ENCODE results near the gene SV2C. TPM values are rescaled to one million over a fixed set of nuclear protein-coding genes. Genes with fewer than 3 reads are reported as not detected.

SV2C gene
- polyA plus RNA-seq, 1 donor, result 3.0 TPM

GRCh38 chr5:76376148-76376865 is 293.1 kb downstream of the SV2C start:
- no peak for DNase-seq
- no peak overlapping the region for H3K27ac ChIP-seq (ENCODE audit: low read length)
- H3K36me3 ChIP-seq (ENCODE audit: control insufficient read depth, insufficient read depth, low read length), result no peaks in the 10 kb centered on the region
- H3K9me3 ChIP-seq (ENCODE audit: control insufficient read depth, low read depth, low read length), result no peaks in the 10 kb centered on the region
- peaks cover 7% of the 10 kb centered on the region for H3K4me1 ChIP-seq (ENCODE audit: control insufficient read depth, insufficient read depth, low read length)
- no CpG with 5 or more reads among the region's 3 CpGs for WGBS (ENCODE audit: insufficient coverage, low lambda C conversion rate)
- no peak overlapping the region for H3K4me3 ChIP-seq (ENCODE audit: low read length)
- H3K27me3 ChIP-seq (ENCODE audit: control insufficient read depth, insufficient read depth, low read length), result no peaks in the 10 kb centered on the region

- no peaks in the 10 kb centered on the region for H3K36me3 ChIP-seq (ENCODE audit: control insufficient read depth, insufficient read depth, low read length)
- WGBS (ENCODE audit: insufficient coverage, low lambda C conversion rate), result no CpG with 5 or more reads among the region's 3 CpGs
These were observed 293.7 kb downstream of the SV2C start for GRCh38 chr5:76376866-76377230.

GRCh38 chr5:76378355-76378754 is 295.2 kb downstream of the SV2C start:
- H3K9me3 ChIP-seq (ENCODE audit: control insufficient read depth, low read depth, low read length), result no peaks in the 10 kb centered on the region
- no peaks in the 10 kb centered on the region for H3K27me3 ChIP-seq (ENCODE audit: control insufficient read depth, insufficient read depth, low read length)
- no peak for DNase-seq
- H3K4me1 ChIP-seq (ENCODE audit: control insufficient read depth, insufficient read depth, low read length), result no peaks in the 10 kb centered on the region
- 100% methylated on average over 3 of the region's 6 CpGs for WGBS (ENCODE audit: insufficient coverage, low lambda C conversion rate)
- no peak overlapping the region for H3K4me3 ChIP-seq (ENCODE audit: low read length)
- H3K36me3 ChIP-seq (ENCODE audit: control insufficient read depth, insufficient read depth, low read length), result no peaks in the 10 kb centered on the region
- no peak overlapping the region for H3K27ac ChIP-seq (ENCODE audit: low read length)

More at GRCh38 chr5:76376866-76377230, 293.7 kb downstream of the SV2C start:
- no peak overlapping the region for H3K27ac ChIP-seq (ENCODE audit: low read length)
- no peak overlapping the region for H3K4me3 ChIP-seq (ENCODE audit: low read length)
- H3K27me3 ChIP-seq (ENCODE audit: control insufficient read depth, insufficient read depth, low read length), result no peaks in the 10 kb centered on the region
- H3K9me3 ChIP-seq (ENCODE audit: control insufficient read depth, low read depth, low read length), result no peaks in the 10 kb centered on the region
- no peak for DNase-seq
- peaks cover 7% of the 10 kb centered on the region for H3K4me1 ChIP-seq (ENCODE audit: control insufficient read depth, insufficient read depth, low read length)

GRCh38 chr5:76379316-76379715 is 296.1 kb downstream of the SV2C start:
- Histone ChIP-seq H3K27me3 (ENCODE audit: control insufficient read depth, insufficient read depth, low read length) (no peaks in the 10 kb centered on the region), H3K4me3 (ENCODE audit: low read length) (no peak overlapping the region), H3K4me1 (ENCODE audit: control insufficient read depth, insufficient read depth, low read length) (no peaks in the 10 kb centered on the region), H3K9me3 (ENCODE audit: control insufficient read depth, low read depth, low read length) (no peaks in the 10 kb centered on the region), H3K27ac (ENCODE audit: low read length) (no peak overlapping the region), H3K36me3 (ENCODE audit: control insufficient read depth, insufficient read depth, low read length) (no peaks in the 10 kb centered on the region)
- 72% methylated on average over 3 of the region's 5 CpGs for WGBS (ENCODE audit: insufficient coverage, low lambda C conversion rate)
- DNase-seq, result no peak

GRCh38 chr5:76379855-76380254 is 296.7 kb downstream of the SV2C start:
- H3K36me3 ChIP-seq (ENCODE audit: control insufficient read depth, insufficient read depth, low read length), result no peaks in the 10 kb centered on the region
- DNase-seq, result no peak
- H3K27ac ChIP-seq (ENCODE audit: low read length), result no peak overlapping the region
- whole genome bisulfite sequencing (ENCODE audit: insufficient coverage, low lambda C conversion rate), result no CpG with 5 or more reads among the region's 1 CpG
- H3K4me1 ChIP-seq (ENCODE audit: control insufficient read depth, insufficient read depth, low read length), result no peaks in the 10 kb centered on the region
- no peaks in the 10 kb centered on the region for H3K27me3 ChIP-seq (ENCODE audit: control insufficient read depth, insufficient read depth, low read length)
- no peaks in the 10 kb centered on the region for H3K9me3 ChIP-seq (ENCODE audit: control insufficient read depth, low read depth, low read length)
- H3K4me3 ChIP-seq (ENCODE audit: low read length), result no peak overlapping the region

- no peak overlapping the region for H3K27ac ChIP-seq (ENCODE audit: low read length)
- DNase-seq, result no peak
These were observed 297.3 kb downstream of the SV2C start for GRCh38 chr5:76380346-76381066.

GRCh38 chr5:76383126-76383832 is 300.1 kb downstream of the SV2C start:
- H3K4me1 ChIP-seq (ENCODE audit: control insufficient read depth, insufficient read depth, low read length), result no peaks in the 10 kb centered on the region
- no peaks in the 10 kb centered on the region for H3K9me3 ChIP-seq (ENCODE audit: control insufficient read depth, low read depth, low read length)
- 100% methylated on average over 1 of the region's 4 CpGs for WGBS (ENCODE audit: insufficient coverage, low lambda C conversion rate)
- H3K27ac ChIP-seq (ENCODE audit: low read length), result no peak overlapping the region
- H3K27me3 ChIP-seq (ENCODE audit: control insufficient read depth, insufficient read depth, low read length), result no peaks in the 10 kb centered on the region
- H3K36me3 ChIP-seq (ENCODE audit: control insufficient read depth, insufficient read depth, low read length), result no peaks in the 10 kb centered on the region
- H3K4me3 ChIP-seq (ENCODE audit: low read length), result no peak overlapping the region
- DNase-seq, result no peak

More at GRCh38 chr5:76380346-76381066, 297.3 kb downstream of the SV2C start:
- H3K4me3 ChIP-seq (ENCODE audit: low read length), result no peak overlapping the region
- 17% methylated on average over 1 of the region's 7 CpGs for WGBS (ENCODE audit: insufficient coverage, low lambda C conversion rate)
- no peaks in the 10 kb centered on the region for H3K9me3 ChIP-seq (ENCODE audit: control insufficient read depth, low read depth, low read length)
- H3K36me3 ChIP-seq (ENCODE audit: control insufficient read depth, insufficient read depth, low read length), result no peaks in the 10 kb centered on the region
- no peaks in the 10 kb centered on the region for H3K4me1 ChIP-seq (ENCODE audit: control insufficient read depth, insufficient read depth, low read length)
- no peaks in the 10 kb centered on the region for H3K27me3 ChIP-seq (ENCODE audit: control insufficient read depth, insufficient read depth, low read length)

GRCh38 chr5:76384189-76384588 is 301.0 kb downstream of the SV2C start:
- Histone ChIP-seq H3K4me3 (ENCODE audit: low read length) (no peak overlapping the region), H3K27ac (ENCODE audit: low read length) (no peak overlapping the region), H3K27me3 (ENCODE audit: control insufficient read depth, insufficient read depth, low read length) (no peaks in the 10 kb centered on the region), H3K4me1 (ENCODE audit: control insufficient read depth, insufficient read depth, low read length) (no peaks in the 10 kb centered on the region), H3K9me3 (ENCODE audit: control insufficient read depth, low read depth, low read length) (no peaks in the 10 kb centered on the region), H3K36me3 (ENCODE audit: control insufficient read depth, insufficient read depth, low read length) (no peaks in the 10 kb centered on the region)
- WGBS (ENCODE audit: insufficient coverage, low lambda C conversion rate), result no CpG with 5 or more reads among the region's 4 CpGs
- no peak for DNase-seq

GRCh38 chr5:76384705-76385104 is 301.5 kb downstream of the SV2C start:
- WGBS (ENCODE audit: insufficient coverage, low lambda C conversion rate), result no CpG with 5 or more reads among the region's 3 CpGs
- H3K27ac ChIP-seq (ENCODE audit: low read length), result no peak overlapping the region

GRCh38 chr5:76385540-76385939 is 302.4 kb downstream of the SV2C start:
- Histone ChIP-seq H3K4me3 (ENCODE audit: low read length) (no peak overlapping the region), H3K27me3 (ENCODE audit: control insufficient read depth, insufficient read depth, low read length) (no peaks in the 10 kb centered on the region), H3K9me3 (ENCODE audit: control insufficient read depth, low read depth, low read length) (no peaks in the 10 kb centered on the region), H3K36me3 (ENCODE audit: control insufficient read depth, insufficient read depth, low read length) (no peaks in the 10 kb centered on the region), H3K4me1 (ENCODE audit: control insufficient read depth, insufficient read depth, low read length) (no peaks in the 10 kb centered on the region), H3K27ac (ENCODE audit: low read length) (no peak overlapping the region)
- DNase-seq, result no peak
- no CpG with 5 or more reads among the region's 5 CpGs for WGBS (ENCODE audit: insufficient coverage, low lambda C conversion rate)

More at GRCh38 chr5:76384705-76385104, 301.5 kb downstream of the SV2C start:
- Histone ChIP-seq H3K4me3 (ENCODE audit: low read length) (no peak overlapping the region), H3K27me3 (ENCODE audit: control insufficient read depth, insufficient read depth, low read length) (no peaks in the 10 kb centered on the region), H3K9me3 (ENCODE audit: control insufficient read depth, low read depth, low read length) (no peaks in the 10 kb centered on the region), H3K4me1 (ENCODE audit: control insufficient read depth, insufficient read depth, low read length) (no peaks in the 10 kb centered on the region), H3K36me3 (ENCODE audit: control insufficient read depth, insufficient read depth, low read length) (no peaks in the 10 kb centered on the region)
- no peak for DNase-seq
